GM19240 (cell line): ENCODE measurements around the gene GARNL3.

Experiments used
- DNase-seq: peaks from one replicate; pipeline ENCODE4 v3.0.0; 2011; ENCODE audit warnings: low spot score; ENCODE audit not compliant: insufficient read length

GARNL3 gene

GRCh38 chr9:127349483-127350113, 85.0 kb downstream of the GARNL3 start:
- DNase-seq, result no peak

GRCh38 chr9:127351182-127352166, 86.9 kb downstream of the GARNL3 start:
- no peak for DNase-seq

GRCh38 chr9:127353882-127354281, 89.3 kb downstream of the GARNL3 start:
- DNase-seq, result no peak

- no peak for DNase-seq
Measured at GRCh38 chr9:127356906-127357305, 92.3 kb downstream of the GARNL3 start.

- no peak for DNase-seq
Measured at GRCh38 chr9:127358023-127358535, 93.5 kb downstream of the GARNL3 start.

- no peak for DNase-seq
Measured at GRCh38 chr9:127358770-127359169, 94.2 kb downstream of the GARNL3 start.

- DNase-seq, result no peak
Measured at GRCh38 chr9:127360250-127360649, 95.7 kb downstream of the GARNL3 start.

- no peak for DNase-seq
Measured at GRCh38 chr9:127360829-127361228, 96.3 kb downstream of the GARNL3 start.

- DNase-seq, result no peak
Measured at GRCh38 chr9:127361561-127361960, 97.0 kb downstream of the GARNL3 start.

- no peak for DNase-seq
Measured at GRCh38 chr9:127362829-127363228, 98.3 kb downstream of the GARNL3 start.

- no peak for DNase-seq
Measured at GRCh38 chr9:127365461-127365860, 100.9 kb downstream of the GARNL3 start.

- no peak for DNase-seq
Measured at GRCh38 chr9:127366594-127366993, 102.0 kb downstream of the GARNL3 start.

GRCh38 chr9:127368852-127369402, 104.4 kb downstream of the GARNL3 start:
- DNase-seq, result no peak

GRCh38 chr9:127369428-127369827, 104.9 kb downstream of the GARNL3 start:
- no peak for DNase-seq

- no peak for DNase-seq
Measured at GRCh38 chr9:127370147-127370579, 105.6 kb downstream of the GARNL3 start.

- DNase-seq, result no peak
Measured at GRCh38 chr9:127370672-127371648, 106.4 kb downstream of the GARNL3 start.

GRCh38 chr9:127380479-127380878, 115.9 kb downstream of the GARNL3 start:
- DNase-seq, result no peak

- no peak for DNase-seq
Measured at GRCh38 chr9:127382541-127382940, 118.0 kb downstream of the GARNL3 start.

- no peak for DNase-seq
Measured at GRCh38 chr9:127384016-127384730, 119.6 kb downstream of the GARNL3 start.

- DNase-seq, result no peak
Measured at GRCh38 chr9:127384901-127385300, 120.3 kb downstream of the GARNL3 start.
